GM04503 (cell line): ENCODE results near the gene GTSE1.

Experiments
- DNase-seq: peaks from one replicate; pipeline ENCODE4 v3.0.0-alpha.2; 2012; ENCODE audit warnings: low read depth

Gene GTSE1

GRCh38 chr22:46273432-46274148 lies 23.1 kb upstream of the GTSE1 start:
- no peak for DNase-seq

- DNase-seq = no peak
Measured at GRCh38 chr22:46274381-46274780, 22.3 kb upstream of the GTSE1 start.

GRCh38 chr22:46275455-46276122 lies 21.1 kb upstream of the GTSE1 start:
- DNase-seq = no peak

- no peak for DNase-seq
Measured at GRCh38 chr22:46276563-46276962, 20.1 kb upstream of the GTSE1 start.

- no peak for DNase-seq
Measured at GRCh38 chr22:46278656-46279645, 17.7 kb upstream of the GTSE1 start.

- no peak for DNase-seq
Measured at GRCh38 chr22:46280063-46280817, 16.4 kb upstream of the GTSE1 start.

- no peak for DNase-seq
Measured at GRCh38 chr22:46280999-46281623, 15.6 kb upstream of the GTSE1 start.

- no peak for DNase-seq
Measured at GRCh38 chr22:46281866-46282678, 14.6 kb upstream of the GTSE1 start.

GRCh38 chr22:46286006-46286405 lies 10.7 kb upstream of the GTSE1 start:
- no peak for DNase-seq

GRCh38 chr22:46286941-46287872 lies 9.5 kb upstream of the GTSE1 start:
- no peak for DNase-seq

- DNase-seq = no peak
Measured at GRCh38 chr22:46287873-46288751, 8.6 kb upstream of the GTSE1 start.

- DNase-seq = no peak
Measured at GRCh38 chr22:46288846-46289243, 7.8 kb upstream of the GTSE1 start.

GRCh38 chr22:46289244-46289891 lies 7.3 kb upstream of the GTSE1 start:
- no peak for DNase-seq

GRCh38 chr22:46290121-46290842 lies 6.4 kb upstream of the GTSE1 start:
- DNase-seq = no peak

GRCh38 chr22:46290843-46291785 lies 5.6 kb upstream of the GTSE1 start:
- DNase-seq = no peak

GRCh38 chr22:46292173-46292572 lies 4.5 kb upstream of the GTSE1 start:
- DNase-seq = no peak
